ENCODE results near the gene HOXA4.

Gene HOXA4

GRCh38 chr7:27147199-27148030 is 16.9 kb upstream of the HOXA4 start, which contains the start of gene HOXA6:
TSS of gene HOXA6 (minus strand) at chr7:27147774. CDS start at chr7:27147749, 25 bp downstream.
- no peak for TF ChIP-seq CTCF (IDR thresholded peaks at IDR 0.05; ENCODE audit: low read depth, low read length, missing control alignments)
- in situ Hi-C loops (cut with HindIII; ENCODE audit: low sequenced_read_pairs), result no loop called here
- no peak within 1 kb of the TSS for H3K4me3 ChIP-seq (ENCODE audit: low read depth, low read length)
- DNase-seq (ENCODE audit: low read depth), result no peak

DNA sequence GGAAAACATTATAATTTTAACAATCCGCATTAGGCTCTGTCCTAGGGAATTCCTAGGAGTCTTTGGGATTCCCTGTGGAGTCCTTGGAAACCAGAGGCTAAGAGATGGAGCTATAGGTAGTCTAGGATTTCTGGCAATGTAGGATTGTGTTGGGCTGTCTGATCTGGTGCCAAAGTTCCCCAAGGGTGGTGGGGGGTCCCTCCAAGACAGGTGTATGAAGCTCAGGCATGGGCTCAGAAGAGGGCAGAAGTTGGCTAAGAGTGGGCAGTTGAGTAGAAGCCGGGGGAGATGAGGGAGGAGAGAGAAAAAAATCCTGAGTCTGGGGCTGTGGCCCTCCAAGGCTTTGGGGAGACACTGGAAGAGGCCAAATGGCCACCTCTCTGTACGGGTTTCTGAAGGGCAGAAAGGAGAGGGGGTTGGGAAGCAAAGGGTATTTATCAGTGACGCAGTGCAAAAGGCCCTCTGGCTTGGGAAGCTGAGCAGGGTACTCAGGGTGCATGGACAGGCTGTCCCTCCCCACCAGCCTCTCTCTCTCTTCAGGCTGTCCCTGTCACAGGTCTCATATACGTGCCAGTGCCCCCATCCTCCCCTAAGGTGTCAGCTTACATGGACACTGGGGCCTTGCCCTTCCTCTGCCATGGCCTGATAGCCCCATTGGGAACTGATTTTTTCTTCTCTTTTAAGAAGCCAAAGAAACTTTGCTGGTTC is 16.1 kb upstream of the HOXA4 start:
- DNase-seq (ENCODE audit: low read depth), result no peak
- TF ChIP-seq CTCF (IDR thresholded peaks at IDR 0.05; ENCODE audit: low read depth, low read length, missing control alignments), result no peak
- in situ Hi-C loops (cut with HindIII; ENCODE audit: low sequenced_read_pairs), result no loop called here
- no peak overlapping the region for H3K4me3 ChIP-seq (ENCODE audit: low read depth, low read length)

- TF ChIP-seq CTCF (IDR thresholded peaks at IDR 0.05; ENCODE audit: low read depth, low read length, missing control alignments), result no peak
- in situ Hi-C loops (cut with HindIII; ENCODE audit: low sequenced_read_pairs), result no loop called here
- no peak overlapping the region for H3K4me3 ChIP-seq (ENCODE audit: low read depth, low read length)
- no peak for DNase-seq (ENCODE audit: low read depth)
These were observed 15.4 kb upstream of the HOXA4 start for GRCh38 chr7:27145914-27146412.

DNA sequence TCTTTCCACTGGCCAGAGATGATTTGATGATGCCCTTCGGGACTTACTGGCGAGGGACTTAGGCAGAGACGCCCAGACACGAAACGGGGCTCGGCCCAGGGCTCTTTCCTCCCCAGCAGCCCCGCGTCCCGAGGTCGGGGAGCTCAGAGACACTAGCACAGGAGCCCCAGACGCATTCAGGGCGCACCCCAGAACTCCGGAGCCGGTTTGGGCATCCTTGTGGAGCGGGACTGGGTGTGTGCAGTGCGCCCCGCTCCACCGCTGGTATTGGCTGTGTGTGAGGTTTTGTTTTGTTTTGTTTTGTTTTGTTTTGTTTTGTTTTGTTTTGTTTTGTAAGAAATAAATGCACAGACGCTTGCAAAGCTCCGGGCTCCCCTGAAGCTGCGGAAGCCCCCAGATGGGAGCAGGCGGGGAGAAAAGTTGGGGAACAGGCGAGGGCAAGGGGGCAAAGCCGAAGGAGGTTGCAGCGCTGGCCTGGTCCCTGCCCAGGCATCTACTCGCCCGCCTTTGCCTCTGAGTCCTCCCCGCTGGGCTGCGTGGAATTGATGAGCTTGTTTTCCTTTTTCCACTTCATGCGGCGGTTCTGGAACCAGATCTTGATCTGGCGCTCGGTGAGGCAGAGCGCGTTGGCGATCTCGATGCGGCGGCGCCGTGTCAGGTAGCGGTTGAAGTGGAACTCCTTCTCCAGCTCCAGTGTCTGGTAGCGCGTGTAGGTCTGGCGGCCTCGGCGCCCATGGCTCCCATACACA is 14.8 kb upstream of the HOXA4 start:
- H3K4me3 ChIP-seq (ENCODE audit: low read depth, low read length), result no peak overlapping the region
- no peak for TF ChIP-seq CTCF (IDR thresholded peaks at IDR 0.05; ENCODE audit: low read depth, low read length, missing control alignments)
- in situ Hi-C loops (cut with HindIII; ENCODE audit: low sequenced_read_pairs), result no loop called here
- DNase-seq (ENCODE audit: low read depth), result no peak

DNA sequence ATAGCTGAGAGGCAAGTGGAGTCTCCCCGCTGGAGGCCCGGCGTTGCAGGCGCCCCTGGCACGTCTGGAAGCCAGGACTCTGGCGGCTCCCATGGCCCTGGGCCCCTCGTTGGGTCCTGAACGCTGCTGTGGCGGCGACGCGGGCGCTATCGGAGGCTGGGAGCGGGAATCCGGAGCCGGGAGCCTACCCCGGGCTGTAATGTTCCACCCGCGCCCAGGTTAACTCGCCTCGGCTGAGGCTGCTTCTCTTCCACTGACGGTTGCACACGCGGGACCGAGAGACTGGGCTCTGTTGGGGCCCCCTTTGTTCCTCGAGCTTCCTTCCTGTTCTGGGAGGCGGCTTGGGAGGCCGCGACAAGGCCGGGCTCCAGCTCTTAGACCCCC is 14.2 kb upstream of the HOXA4 start:
- no peak overlapping the region for H3K4me3 ChIP-seq (ENCODE audit: low read depth, low read length)
- DNase-seq (ENCODE audit: low read depth), result no peak
- TF ChIP-seq CTCF (IDR thresholded peaks at IDR 0.05; ENCODE audit: low read depth, low read length, missing control alignments), result no peak
- in situ Hi-C loops (cut with HindIII; ENCODE audit: low sequenced_read_pairs), result no loop called here
